DND-41 (cell line): ENCODE measurements around the gene OGDH.
"Not testable (repeated sequence)": the region's sequence is repeated elsewhere in the genome, so short reads cannot be mapped to it uniquely, and the experiment has no call there.

Experiments
- ATAC-seq: fragments of 200-7000 bp; cut with Tn5 transposase; 3 replicates; pipeline ENCODE4 v1.9.1; 2021; ENCODE audit warnings: low read depth; ENCODE audit not compliant: insufficient read depth
- DNase-seq: peaks from one replicate; pipeline ENCODE4 v3.0.0-alpha.2; 2020
- H2AFZ ChIP-seq: 2 replicates; pipeline ENCODE4 v1.6.0; 2012; ENCODE audit warnings: low read depth, low read length
- H3K27ac ChIP-seq: 2 replicates; pipeline ENCODE4 v1.5.1; 2012; ENCODE audit warnings: low read length, inconsistent platforms
- H3K27me3 ChIP-seq: fragments of 200-600 bp; sonication (generic); 2 replicates; pipeline ENCODE4 v1.6.0; 2012; ENCODE audit warnings: low read length, mild to moderate bottlenecking, inconsistent platforms; ENCODE audit not compliant: insufficient read depth, poor library complexity
- H3K36me3 ChIP-seq: 2 replicates; pipeline ENCODE4 v1.5.1; 2012; ENCODE audit warnings: low read length, inconsistent platforms; ENCODE audit not compliant: insufficient read depth
- H3K4me1 ChIP-seq: 2 replicates; pipeline ENCODE4 v1.5.1; 2012; ENCODE audit warnings: mild to moderate bottlenecking, low read length; ENCODE audit not compliant: insufficient read depth
- H3K4me2 ChIP-seq: 2 replicates; pipeline ENCODE4 v1.6.0; 2012; ENCODE audit warnings: mild to moderate bottlenecking, moderate library complexity, low read length, inconsistent platforms; ENCODE audit not compliant: insufficient read depth
- H3K4me3 ChIP-seq, 2 experiments: fragments of 200-600 bp in 1 of 2; shearing (Covaris generic) in 1 of 2; 2 replicates each; pipeline ENCODE4 v1.5.1; 2012 to 2016; ENCODE audit warnings: inconsistent platforms in 2 of 2, low read length in 2 of 2, mild to moderate bottlenecking in 2 of 2, low read depth in 1 of 2, moderate library complexity in 1 of 2
- H3K79me2 ChIP-seq: 2 replicates; pipeline ENCODE4 v1.6.0; 2012; ENCODE audit warnings: low read length, inconsistent platforms; ENCODE audit not compliant: insufficient read depth
- H3K9ac ChIP-seq: 2 replicates; pipeline ENCODE4 v1.6.0; 2012; ENCODE audit warnings: low read depth, mild to moderate bottlenecking, inconsistent platforms, low read length, moderate library complexity
- H3K9me3 ChIP-seq: 2 replicates; pipeline ENCODE4 v1.5.1; 2012; ENCODE audit warnings: low read length, moderate library complexity, mild to moderate bottlenecking, inconsistent platforms; ENCODE audit not compliant: insufficient read depth, severe bottlenecking
- H4K20me1 ChIP-seq: 2 replicates; pipeline ENCODE4 v1.6.0; 2012; ENCODE audit warnings: low read length; ENCODE audit not compliant: insufficient read depth
- CTCF ChIP-seq: IDR thresholded peaks from 2 replicates; pipeline ENCODE4 v1.5.1; 2012; ENCODE audit warnings: borderline replicate concordance, low read length, moderate library complexity, mild to moderate bottlenecking; ENCODE audit not compliant: poor library complexity, severe bottlenecking; ENCODE audit errors: extremely low read depth
- EZH2 ChIP-seq: IDR thresholded peaks from 3 replicates; pipeline ENCODE4 v1.6.1; 2012; ENCODE audit warnings: borderline replicate concordance, low read depth, mild to moderate bottlenecking, moderate library complexity, low read length, inconsistent platforms; ENCODE audit not compliant: severe bottlenecking

The OGDH gene

GRCh38 chr7:44590910-44591309 is 15.5 kb upstream of the OGDH start:
- Histone ChIP-seq H3K9ac (no peak overlapping the region), H3K4me3 (no peak overlapping the region), H3K27ac (no peak overlapping the region), H3K4me2 (no peak overlapping the region), H3K9me3 (no peaks in the 10 kb centered on the region), H3K36me3 (no peaks in the 10 kb centered on the region), H4K20me1 (no peaks in the 10 kb centered on the region), H2AFZ (no peak overlapping the region), H3K4me1 (no peaks in the 10 kb centered on the region), H3K27me3 (no peaks in the 10 kb centered on the region), H3K79me2 (no peaks in the 10 kb centered on the region)
- no peak for ATAC-seq
- DNase-seq = no peak
- no peak for TF ChIP-seq CTCF
- no peak for TF ChIP-seq EZH2

- Histone ChIP-seq H3K36me3 (no peaks in the 10 kb centered on the region), H2AFZ (no peak overlapping the region), H3K9me3 (no peaks in the 10 kb centered on the region), H3K9ac (no peak overlapping the region), H3K4me1 (no peaks in the 10 kb centered on the region), H4K20me1 (no peaks in the 10 kb centered on the region), H3K27me3 (no peaks in the 10 kb centered on the region), H3K79me2 (no peaks in the 10 kb centered on the region), H3K4me3 (no peak overlapping the region), H3K4me2 (no peak overlapping the region), H3K27ac (no peak overlapping the region)
- ATAC-seq (no peak), DNase-seq (no peak)
- TF ChIP-seq CTCF = no peak
- TF ChIP-seq EZH2 = no peak
Measured at GRCh38 chr7:44595934-44596635, 10.3 kb upstream of the OGDH start.

- ATAC-seq = not testable (repeated sequence)
Measured at GRCh38 chr7:44597181-44597580, 9.2 kb upstream of the OGDH start.

GRCh38 chr7:44599222-44599621 is 7.2 kb upstream of the OGDH start:
- Histone ChIP-seq H3K79me2 (no peaks in the 10 kb centered on the region), H4K20me1 (no peaks in the 10 kb centered on the region), H3K27me3 (no peaks in the 10 kb centered on the region), H3K4me2 (no peak overlapping the region), H3K27ac (no peak overlapping the region), H3K9ac (no peak overlapping the region), H3K4me1 (no peaks in the 10 kb centered on the region), H3K9me3 (no peaks in the 10 kb centered on the region), H3K36me3 (no peaks in the 10 kb centered on the region), H3K4me3 (no peak overlapping the region), H2AFZ (no peak overlapping the region)
- no peak for TF ChIP-seq CTCF
- no peak for TF ChIP-seq EZH2
- DNase-seq (no peak), ATAC-seq (no peak)

More at GRCh38 chr7:44597181-44597580, 9.2 kb upstream of the OGDH start:
- not testable (repeated sequence) for DNase-seq, H3K4me2 ChIP-seq, H3K4me3 ChIP-seq, H3K79me2 ChIP-seq, H2AFZ ChIP-seq, H3K27ac ChIP-seq, H3K27me3 ChIP-seq, H3K9me3 ChIP-seq, H3K36me3 ChIP-seq, H3K9ac ChIP-seq, H3K4me1 ChIP-seq, H4K20me1 ChIP-seq
